ENCODE results near the gene BCAS3. TPM values are rescaled to one million over a fixed set of nuclear protein-coding genes. Genes with fewer than 3 reads are reported as not detected.

BCAS3 gene
- total and polyA plus RNA-seq, 2 experiments from 2014 or later, result 18.0 to 20.2 TPM

- Histone ChIP-seq H3K4me3 (no peak overlapping the region), H3K4me2 (ENCODE audit: unreplicated experiment) (no peak overlapping the region), H4K20me1 (ENCODE audit: insufficient read depth) (no peaks in the 10 kb centered on the region), H3K27me3 (replicated peaks; ENCODE audit: insufficient read depth) (no peaks in the 10 kb centered on the region), H3K9me2 (ENCODE audit: insufficient read depth) (no peaks in the 10 kb centered on the region), H3F3A (ENCODE audit: insufficient read depth) (no peaks in the 10 kb centered on the region), H3K9ac (no peak overlapping the region), H3K27ac (no peak overlapping the region), H3K36me3 (ENCODE audit: low read depth) (no peaks in the 10 kb centered on the region), H2AFZ (no peak overlapping the region), H3K9me3 (ENCODE audit: low read depth) (no peaks in the 10 kb centered on the region), H3K4me1 (ENCODE audit: insufficient read depth) (no peaks in the 10 kb centered on the region), H3K79me2 (ENCODE audit: insufficient read depth) (no peaks in the 10 kb centered on the region)
- in situ Hi-C loops (cut with MboI), result no loop called here
- no peak for TF ChIP-seq EZH2phosphoT487 (IDR thresholded peaks at IDR 0.05; ENCODE audit: insufficient read depth, low read depth)
- TF ChIP-seq EZH2 (IDR thresholded peaks at IDR 0.05; ENCODE audit: insufficient read depth, poor library complexity, severe bottlenecking), result no peak
- no peak for DNase-seq
- WGBS, 2 experiments (ENCODE audit: low coverage in 1 of 2, low lambda C conversion rate in 2 of 2, missing lambda C conversion rate in 2 of 2), result 29 to 63% methylated on average over 1 of the region's 1 CpG
Observed at GRCh38 chr17:61178284-61178683, 500.6 kb downstream of the BCAS3 start.

GRCh38 chr17:61179380-61179806 lies 501.7 kb downstream of the BCAS3 start:
- H4K20me1 ChIP-seq (ENCODE audit: insufficient read depth), result no peaks in the 10 kb centered on the region
- H3K27ac ChIP-seq, result no peak overlapping the region
- H3K9ac ChIP-seq, result no peak overlapping the region

GRCh38 chr17:61183793-61184192 lies 506.1 kb downstream of the BCAS3 start:
- Histone ChIP-seq H3K9ac (no peak overlapping the region), H3K4me3 (no peak overlapping the region), H3K9me2 (ENCODE audit: insufficient read depth) (no peaks in the 10 kb centered on the region), H3K27ac (no peak overlapping the region), H3F3A (ENCODE audit: insufficient read depth) (no peaks in the 10 kb centered on the region), H3K36me3 (ENCODE audit: low read depth) (no peaks in the 10 kb centered on the region), H3K4me1 (ENCODE audit: insufficient read depth) (no peaks in the 10 kb centered on the region), H2AFZ (no peak overlapping the region), H3K27me3 (replicated peaks; ENCODE audit: insufficient read depth) (no peaks in the 10 kb centered on the region), H3K4me2 (ENCODE audit: unreplicated experiment) (no peak overlapping the region), H3K9me3 (ENCODE audit: low read depth) (no peaks in the 10 kb centered on the region), H3K79me2 (ENCODE audit: insufficient read depth) (no peaks in the 10 kb centered on the region), H4K20me1 (ENCODE audit: insufficient read depth) (no peaks in the 10 kb centered on the region)
- TF ChIP-seq EZH2phosphoT487 (IDR thresholded peaks at IDR 0.05; ENCODE audit: insufficient read depth, low read depth), result no peak
- TF ChIP-seq EZH2 (IDR thresholded peaks at IDR 0.05; ENCODE audit: insufficient read depth, poor library complexity, severe bottlenecking), result no peak
- WGBS, 2 experiments (ENCODE audit: low coverage in 1 of 2, low lambda C conversion rate in 2 of 2, missing lambda C conversion rate in 2 of 2), result 79 to 83% methylated on average over 2 of the region's 2 CpGs
- in situ Hi-C loops (cut with MboI), result no loop called here
- DNase-seq, result no peak

More at GRCh38 chr17:61179380-61179806, 501.7 kb downstream of the BCAS3 start:
- Histone ChIP-seq H3K27me3 (replicated peaks; ENCODE audit: insufficient read depth) (no peaks in the 10 kb centered on the region), H3K4me3 (no peak overlapping the region), H3K9me3 (ENCODE audit: low read depth) (no peaks in the 10 kb centered on the region), H3K79me2 (ENCODE audit: insufficient read depth) (no peaks in the 10 kb centered on the region), H3K4me2 (ENCODE audit: unreplicated experiment) (no peak overlapping the region), H2AFZ (no peak overlapping the region), H3K4me1 (ENCODE audit: insufficient read depth) (no peaks in the 10 kb centered on the region), H3K36me3 (ENCODE audit: low read depth) (no peaks in the 10 kb centered on the region), H3K9me2 (ENCODE audit: insufficient read depth) (no peaks in the 10 kb centered on the region), H3F3A (ENCODE audit: insufficient read depth) (no peaks in the 10 kb centered on the region)
- TF ChIP-seq EZH2 (IDR thresholded peaks at IDR 0.05; ENCODE audit: insufficient read depth, poor library complexity, severe bottlenecking) (no peak), EZH2phosphoT487 (IDR thresholded peaks at IDR 0.05; ENCODE audit: insufficient read depth, low read depth) (no peak)
- no peak for DNase-seq
- in situ Hi-C loops (cut with MboI), result no loop called here
- WGBS, 2 experiments (ENCODE audit: low coverage in 1 of 2, low lambda C conversion rate in 2 of 2, missing lambda C conversion rate in 2 of 2), result 85 to 96% methylated on average over 2 of the region's 2 CpGs

- in situ Hi-C loops (cut with MboI), result no loop called here
- H3K79me2 ChIP-seq (ENCODE audit: insufficient read depth), result no peaks in the 10 kb centered on the region
- H3K9me2 ChIP-seq (ENCODE audit: insufficient read depth), result no peaks in the 10 kb centered on the region
- H3K4me2 ChIP-seq (ENCODE audit: unreplicated experiment), result no peak overlapping the region
- no peak overlapping the region for H2AFZ ChIP-seq
- no peaks in the 10 kb centered on the region for H3F3A ChIP-seq (ENCODE audit: insufficient read depth)
- H3K36me3 ChIP-seq (ENCODE audit: low read depth), result no peaks in the 10 kb centered on the region
- no peak overlapping the region for H3K27ac ChIP-seq
- no peaks in the 10 kb centered on the region for H4K20me1 ChIP-seq (ENCODE audit: insufficient read depth)
- no peaks in the 10 kb centered on the region for H3K9me3 ChIP-seq (ENCODE audit: low read depth)
- H3K27me3 ChIP-seq (replicated peaks; ENCODE audit: insufficient read depth), result no peaks in the 10 kb centered on the region
- H3K9ac ChIP-seq, result no peak overlapping the region
- H3K4me1 ChIP-seq (ENCODE audit: insufficient read depth), result no peaks in the 10 kb centered on the region
- TF ChIP-seq EZH2phosphoT487 (IDR thresholded peaks at IDR 0.05; ENCODE audit: insufficient read depth, low read depth) (no peak), EZH2 (IDR thresholded peaks at IDR 0.05; ENCODE audit: insufficient read depth, poor library complexity, severe bottlenecking) (no peak)
- no peak for DNase-seq
- H3K4me3 ChIP-seq, result no peak overlapping the region
- WGBS, 2 experiments (ENCODE audit: low coverage in 1 of 2, low lambda C conversion rate in 2 of 2, missing lambda C conversion rate in 2 of 2), result 78 to 81% methylated on average over 4 of the region's 4 CpGs
Observed at GRCh38 chr17:61185385-61185784, 507.7 kb downstream of the BCAS3 start.

GRCh38 chr17:61187038-61187437 lies 509.4 kb downstream of the BCAS3 start:
- Histone ChIP-seq H3K4me1 (ENCODE audit: insufficient read depth) (no peaks in the 10 kb centered on the region), H3K9ac (no peak overlapping the region), H3K4me2 (ENCODE audit: unreplicated experiment) (no peak overlapping the region), H3K36me3 (ENCODE audit: low read depth) (no peaks in the 10 kb centered on the region), H4K20me1 (ENCODE audit: insufficient read depth) (no peaks in the 10 kb centered on the region), H3K79me2 (ENCODE audit: insufficient read depth) (no peaks in the 10 kb centered on the region), H3K4me3 (no peak overlapping the region), H3F3A (ENCODE audit: insufficient read depth) (no peaks in the 10 kb centered on the region), H3K27me3 (replicated peaks; ENCODE audit: insufficient read depth) (no peaks in the 10 kb centered on the region), H2AFZ (no peak overlapping the region), H3K27ac (no peak overlapping the region), H3K9me2 (ENCODE audit: insufficient read depth) (no peaks in the 10 kb centered on the region), H3K9me3 (ENCODE audit: low read depth) (no peaks in the 10 kb centered on the region)
- WGBS, 2 experiments (ENCODE audit: low coverage in 1 of 2, low lambda C conversion rate in 2 of 2, missing lambda C conversion rate in 2 of 2), result 76 to 77% methylated on average over 2 of the region's 2 CpGs
- TF ChIP-seq EZH2phosphoT487 (IDR thresholded peaks at IDR 0.05; ENCODE audit: insufficient read depth, low read depth) (no peak), EZH2 (IDR thresholded peaks at IDR 0.05; ENCODE audit: insufficient read depth, poor library complexity, severe bottlenecking) (no peak)
- in situ Hi-C loops (cut with MboI), result no loop called here
- DNase-seq, result no peak
